NT2/D1 (cell line): Measurements from ENCODE around the gene PLXNA3.

Source experiments
- YY1 ChIP-seq: IDR thresholded peaks from 2 replicates; pipeline ENCODE4 v1.6.1; 2011; ENCODE audit not compliant: insufficient read length, insufficient read depth
- ZNF274 ChIP-seq: IDR thresholded peaks from 2 replicates; pipeline ENCODE4 v1.6.1; 2011; ENCODE audit warnings: mild to moderate bottlenecking, low read depth, low read length

DNA sequence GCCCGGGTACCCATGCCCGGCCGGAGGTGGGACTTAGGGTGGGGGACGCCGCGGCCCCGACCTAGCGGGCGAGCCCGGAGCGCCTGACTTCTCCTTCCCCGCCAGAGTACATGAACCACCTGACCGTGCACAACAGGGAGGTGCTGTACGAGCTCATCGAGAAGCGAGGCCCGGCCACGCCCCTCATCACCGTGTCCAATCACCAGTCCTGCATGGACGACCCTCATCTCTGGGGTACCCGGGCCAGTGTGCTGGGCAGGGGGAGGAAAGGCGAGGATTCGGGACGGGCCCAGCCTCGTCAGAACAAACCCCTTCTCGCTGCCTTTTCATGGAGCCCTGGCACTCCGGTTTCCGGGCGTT, 46.1 kb upstream of the PLXNA3 start:
- TF ChIP-seq YY1 (no peak), ZNF274 (no peak)
